Heart right ventricle (tissue), 16 donors: ENCODE measurements around the gene GALNT7. TPM values are rescaled to one million over a fixed set of nuclear protein-coding genes. Genes with fewer than 3 reads are reported as not detected.
A peak's percentile ranks its signal among the peaks of the same experiment; 100 is the strongest.
"Not testable (repeated sequence)": the region's sequence is repeated elsewhere in the genome, so short reads cannot be mapped to it uniquely, and the experiment has no call there.

ENCODE experiments used
- ATAC-seq, 8 donors: fragments of 200-7000 bp; cut with Tn5 transposase; one replicate each; pipeline ENCODE4 v1.9.1; 2020; ENCODE audit warnings: mild to moderate bottlenecking in 8 of 8, moderate library complexity in 8 of 8, moderate number of reproducible peaks in 1 of 8
- DNase-seq, 2 donors: peaks; one replicate each; pipeline ENCODE4 v3.0.0-alpha.2; 2020
- H3K27ac ChIP-seq, 10 donors: fragments of 200-600 bp; sonication (generic) in 2 of 10; one replicate each; pipeline versions ENCODE4 v1.5.0 to v1.8.0; 2020 to 2022; ENCODE audit warnings: mild to moderate bottlenecking in 3 of 10
- H3K27me3 ChIP-seq, 7 donors: fragments of 200-600 bp; one replicate each; pipeline ENCODE4 v1.8.0; 2021 to 2022; ENCODE audit warnings: mild to moderate bottlenecking in 2 of 7
- H3K36me3 ChIP-seq, 9 donors: fragments of 200-600 bp; sonication (generic) in 1 of 9; one replicate each; pipeline versions ENCODE4 v1.5.0 to v1.8.0; 2020 to 2022; ENCODE audit warnings: mild to moderate bottlenecking in 2 of 9
- H3K4me1 ChIP-seq, 9 donors: fragments of 200-600 bp; sonication (generic) in 1 of 9; one replicate each; pipeline versions ENCODE4 v1.5.0 to v1.8.0; 2020 to 2022; ENCODE audit warnings: mild to moderate bottlenecking in 4 of 9
- H3K4me3 ChIP-seq, 10 donors: fragments of 200-600 bp; sonication (generic) in 2 of 10; one replicate each; pipeline versions ENCODE4 v1.5.0 to v1.8.0; 2020 to 2022; ENCODE audit warnings: mild to moderate bottlenecking in 7 of 10, moderate library complexity in 2 of 10
- H3K9me3 ChIP-seq, 11 donors: fragments of 200-600 bp in 10 of 11; sonication (generic) in 2 of 11; one replicate each; pipeline versions ENCODE4 v1.5.0 to v1.8.0; 2013 to 2022; ENCODE audit warnings: mild to moderate bottlenecking in 2 of 11, control low read depth in 1 of 11, moderate library complexity in 1 of 11
- CTCF ChIP-seq, 9 donors: fragments of 200-600 bp; sonication (generic) in 2 of 9; IDR thresholded peaks; one replicate each; pipeline versions ENCODE4 v1.5.0 to v1.8.0; 2021 to 2022; ENCODE audit warnings: antibody characterized with exemption in 9 of 9, mild to moderate bottlenecking in 5 of 9, moderate library complexity in 1 of 9
- WGBS, 2 donors: extraction: QIAGEN DNeasy Blood & Tissue Kit; methylation state at CpG; one replicate each; pipeline ENCODE4 v1.1.7; 2013; ENCODE audit warnings: inconsistent platforms in 1 of 2; 5-methylcytosine and 5-hydroxymethylcytosine counted together
- intact Hi-C, 10 donors: fragments of 100-400 bp; cut with DNase I; formaldehyde crosslinking; loops; one replicate each; pipeline versions ENCODE4 v1.11.1 to v1.14.2; 2022
- long read RNA-seq, 3 donors: library from polyadenylated mRNA; unstranded; transcript quantifications; one replicate each; pipeline ENCODE4 v2.0.0, GENCODE V29; 2020 to 2021
- polyA plus RNA-seq, 2 donors: library from polyadenylated mRNA; stranded (reverse); fragments of 200-250 nt; gene quantifications; one replicate each; pipeline ENCODE4 v1.2.3, GENCODE V29; 2013
- total RNA-seq, 10 donors: library from RNA; stranded (reverse); fragmentation: NEBNext Ultra II Directional in 3 of 10; extraction: Animal tissue kit (Norgen Biotek cat#: 25700) in 3 of 10; gene quantifications; one replicate each; pipeline versions ENCODE4 v1.2.1 to v1.2.4, GENCODE V29; 2021 to 2023
- donor health status: Arrhythmogenic right ventricular cardiomyopathy.
- donor health status: ischemic (EF 13 %, LVEDD 7.1; RV severe dilation, severe dysfunction).
- donor health status: healthy with polysubstance abuse.
- donor health status: DM: no; HTN: yes; CAD: no.
- donor health status: DM: no; HTN: no; CAD: no.
- donor health status: ischemic (EF 25% LVEDD 6.9; RV normal size, moderate dysfunction).
- donor health status: ischemic (EF 25% LVEDD 5.7; RV mildly dilated, moderate dysfunction).
- donor health status: healthy.
- donor health status: DM: yes; HTN: yes; CAD: no.
- donor health status: Ischemic cardiomyopathy.
- donor health status: ischemic (EF 35%, LVEDD 5.7; RV mildly dilated, moderate dysfunction).
- donor health status: nonischemic (EF 11% LVEDD 7.7; RV severe dilation, severe dysfunction).
- donor health status: DM: yes; HTN: yes; CAD: no.
- donor health status: PGD.
- donor health status: ischemic (EF 29% LVEDD 5.4; RV normal size, mild dysfunction).
- donor health status: nonischemic (EF 23%, LVEDD 6.1; RV moderate dilation, normal function).

Gene GALNT7
- total RNA-seq (1 to 10 TPM; 2.6 to 8.8 (median 5.7) TPM), polyA plus RNA-seq (1 to 10 TPM; 2.2 to 4.3 TPM)
- long read RNA-seq, donor 1, full-length matches to known transcripts = 3 of 5 reads
- long read RNA-seq, donor 1, partial matches to known transcripts = 0 of 5 reads
- long read RNA-seq, donor 1, other reads (novel, unspliced or antisense) = 2 of 5 reads
- long read RNA-seq, donor 2, full-length matches to known transcripts = 1 of 4 reads
- long read RNA-seq, donor 2, partial matches to known transcripts = 0 of 4 reads
- long read RNA-seq, donor 2, other reads (novel, unspliced or antisense) = 3 of 4 reads
- long read RNA-seq, donor 3, full-length matches to known transcripts = 2 of 3 reads
- long read RNA-seq, donor 3, partial matches to known transcripts = 0 of 3 reads
- long read RNA-seq, donor 3, other reads (novel, unspliced or antisense) = 1 of 3 reads

DNA sequence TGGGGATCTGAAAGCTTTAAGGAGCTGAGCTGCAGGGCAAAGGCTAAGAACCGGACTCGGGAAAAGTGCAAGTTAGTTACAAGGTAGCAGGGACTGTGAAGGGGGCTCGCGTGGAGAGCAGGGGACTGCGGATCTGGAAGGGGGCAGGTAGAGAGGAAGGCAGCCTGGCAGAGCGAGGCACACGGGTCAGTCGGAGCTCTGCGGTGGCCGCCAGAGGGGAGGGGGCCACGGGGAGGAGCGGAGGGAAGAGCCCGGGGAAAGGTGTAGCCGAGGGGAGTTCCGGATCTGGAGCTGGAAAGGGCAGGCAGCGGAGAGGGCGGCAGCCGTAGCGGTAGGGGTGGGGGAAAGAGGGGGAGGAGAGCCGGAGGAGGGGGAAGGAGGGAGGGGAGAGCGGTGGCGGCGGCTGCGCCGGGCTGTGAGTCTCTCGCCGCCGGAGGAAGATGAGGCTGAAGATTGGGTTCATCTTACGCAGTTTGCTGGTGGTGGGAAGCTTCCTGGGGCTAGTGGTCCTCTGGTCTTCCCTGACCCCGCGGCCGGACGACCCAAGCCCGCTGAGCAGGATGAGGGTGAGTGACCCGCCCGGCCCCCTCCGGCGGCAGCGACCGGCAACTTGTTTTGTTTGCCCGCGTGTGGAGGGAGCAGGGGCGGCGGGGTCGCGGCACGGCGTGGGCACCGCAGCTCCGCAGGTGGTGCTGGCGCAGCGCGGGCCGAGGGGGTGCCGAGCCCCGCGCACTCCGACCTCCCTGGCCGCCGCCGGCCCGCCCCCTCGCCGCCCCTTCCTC, at the start of gene GALNT7:
TSS of gene GALNT7 (plus strand) at position 416 of the 782 bp plus-strand sequence. CDS start at position 441, 25 bp downstream.
- intact Hi-C loops = loop anchor here in 2 of 10 donors (10.0 kb wide), 2 partner anchors 144 to 154 kb away; no protein-coding TSS in a partner anchor
- peak; percentile 59 to 84 (median 74) for ATAC-seq

GRCh38 chr4:173118819-173119218, 49.8 kb upstream of the GALNT7 start:
- H3K4me3 ChIP-seq, H3K27ac ChIP-seq, intact Hi-C loops, ATAC-seq, H3K36me3 ChIP-seq, DNase-seq, H3K27me3 ChIP-seq, H3K9me3 ChIP-seq: not testable (repeated sequence)
- 84 to 92% methylated on average over 2 of the region's 2 CpGs for WGBS, 2 donors
- peaks cover 0 to 15% (median 5%) of the 10 kb centered on the region in 9 donors for H3K4me1 ChIP-seq

More for the DNA sequence above, at the start of gene GALNT7:
- peaks cover 3 to 32% (median 15%) of the 10 kb centered on the region in 9 donors for H3K4me1 ChIP-seq
- 1% methylated on average over 61 to 64 of the region's 64 CpGs for WGBS, 2 donors
- no peaks in the 10 kb centered on the region for H3K9me3 ChIP-seq
- H3K27ac ChIP-seq = peak within 1 kb of the TSS; percentile 79 to 96 (median 90)
- no peak for TF ChIP-seq CTCF (IDR thresholded peaks at IDR 0.05)
- peak within 1 kb of the TSS; percentile 45 to 84 (median 78) for H3K4me3 ChIP-seq
- peak; percentile 66 to 68 for DNase-seq
- peaks cover 0 to 17% (median 0%) of the 10 kb centered on the region in 9 donors for H3K36me3 ChIP-seq
- no peaks in the 10 kb centered on the region for H3K27me3 ChIP-seq

DNA sequence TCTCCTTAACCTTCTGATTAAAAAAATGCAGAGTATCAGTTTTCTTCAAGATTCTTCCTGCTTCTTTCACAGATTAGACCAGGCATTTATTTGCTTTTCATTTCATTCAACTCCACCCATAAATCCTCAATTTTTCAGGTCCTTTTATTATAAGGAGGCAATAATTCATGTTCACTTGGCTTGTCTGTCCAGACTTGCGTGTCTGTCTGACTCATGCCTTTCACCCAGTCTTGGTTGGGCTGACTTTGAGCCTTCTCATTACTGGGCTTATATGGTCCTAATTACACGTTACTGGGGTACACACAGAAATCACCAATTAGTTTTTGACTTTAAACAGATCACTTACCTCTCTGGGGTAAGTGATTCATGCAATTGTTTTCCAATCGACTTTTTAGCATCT, 48.8 kb upstream of the GALNT7 start:
- H3K4me3 ChIP-seq = no peak overlapping the region

DNA sequence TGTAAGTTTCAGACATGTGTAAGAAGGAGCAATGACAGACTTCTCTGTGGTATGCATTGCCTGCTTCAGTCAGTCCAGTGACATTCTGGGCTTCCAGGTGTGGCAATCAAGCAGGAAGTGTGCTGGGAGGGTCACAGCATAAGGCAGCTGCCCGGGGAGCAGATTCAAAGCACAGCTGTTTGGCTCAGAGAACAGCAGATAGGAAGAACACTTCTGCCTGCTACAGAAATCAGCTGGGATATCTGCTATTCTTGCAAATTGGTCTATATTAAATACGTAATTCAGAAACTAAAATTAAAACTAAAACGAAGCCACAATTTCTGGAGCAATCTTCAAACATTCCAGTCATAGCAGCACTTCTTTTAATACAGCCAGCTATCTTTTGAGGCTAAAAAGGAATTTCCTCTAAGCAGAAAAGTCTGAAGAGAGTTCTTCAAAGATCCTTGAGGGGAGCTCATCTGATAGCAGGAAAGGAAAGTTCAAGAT, 47.5 kb upstream of the GALNT7 start:
- Histone ChIP-seq H3K9me3 (peaks cover 0 to 5% (median 0%) of the 10 kb centered on the region in 11 donors), H3K27ac (peak overlapping the region in 2 of 10 donors; percentile 29 to 38), H3K36me3 (no peaks in the 10 kb centered on the region), H3K27me3 (no peaks in the 10 kb centered on the region), H3K4me3 (no peak overlapping the region), H3K4me1 (peaks cover 0 to 15% (median 5%) of the 10 kb centered on the region in 9 donors)
- DNase-seq = peak in 1 of 2 donors; percentile 11
- intact Hi-C loops = no loop called here
- TF ChIP-seq CTCF (IDR thresholded peaks at IDR 0.05) = no peak
- ATAC-seq = peak in 6 of 8 donors; percentile 27 to 84 (median 68)
- WGBS, 2 donors = 20 to 44% methylated on average over 3 of the region's 3 CpGs

More for the DNA sequence above, 48.8 kb upstream of the GALNT7 start:
- peak overlapping the region in 1 of 10 donors; percentile 29 for H3K27ac ChIP-seq
- ATAC-seq = no peak
- no peaks in the 10 kb centered on the region for H3K27me3 ChIP-seq
- no peaks in the 10 kb centered on the region for H3K36me3 ChIP-seq
- peaks cover 0 to 15% (median 5%) of the 10 kb centered on the region in 9 donors for H3K4me1 ChIP-seq
- peaks cover 0 to 5% (median 0%) of the 10 kb centered on the region in 11 donors for H3K9me3 ChIP-seq
- intact Hi-C loops = no loop called here
- DNase-seq = no peak
- WGBS, 2 donors = 87 to 93% methylated on average over 3 of the region's 3 CpGs
- TF ChIP-seq CTCF (IDR thresholded peaks at IDR 0.05) = no peak
